GM18870 (cell line): ENCODE results near the gene ASPRV1.
"Not testable (repeated sequence)": the region's sequence is repeated elsewhere in the genome, so short reads cannot be mapped to it uniquely, and the experiment has no call there.

Source experiments
- ATAC-seq: cut with Tn5 transposase; IDR thresholded peaks from one replicate; pipeline ENCODE4 v1.9.1; 2021; ENCODE audit warnings: moderate library complexity; ENCODE audit not compliant: unreplicated experiment

ASPRV1 gene

DNA sequence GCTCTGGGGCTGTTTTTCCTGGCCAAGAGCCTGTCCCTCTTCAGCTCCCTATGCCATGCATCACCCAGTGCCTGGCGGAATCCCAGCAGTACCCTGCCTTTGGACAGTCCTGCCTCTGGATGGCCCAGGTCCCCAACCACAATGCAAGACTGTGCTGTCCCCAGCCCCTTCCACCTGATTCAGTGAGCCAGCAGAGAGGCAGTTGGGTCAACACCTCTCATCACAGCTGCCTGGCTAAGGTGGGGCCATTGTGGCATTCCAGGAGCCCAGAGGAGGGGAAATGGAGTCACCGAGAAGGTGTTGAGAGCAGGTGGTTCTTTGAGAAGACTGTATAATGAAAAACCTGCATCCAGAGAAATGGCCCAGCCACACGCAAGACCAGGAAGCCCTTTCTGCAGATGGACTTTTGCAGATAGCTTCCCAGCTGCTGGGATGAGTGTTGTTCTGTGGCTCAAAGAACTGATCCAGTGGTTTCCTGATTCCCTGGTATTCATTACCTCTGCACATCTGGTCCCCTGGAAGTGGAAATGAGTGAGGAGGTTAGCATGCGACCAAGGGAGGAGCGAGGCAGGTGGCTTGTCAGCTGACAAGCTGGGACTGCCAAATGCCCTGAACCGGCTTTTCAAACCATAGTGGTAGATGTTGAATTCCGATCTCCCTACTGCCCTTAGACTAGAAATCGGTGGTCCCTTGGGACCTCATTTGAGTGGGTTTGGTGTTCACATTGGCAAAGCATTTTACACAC lies 1.7 kb upstream of the ASPRV1 start:
- ATAC-seq: no peak

- ATAC-seq: no peak
Measured at GRCh38 chr2:69960821-69961220, 610 bp downstream of the ASPRV1 start.

GRCh38 chr2:69959425-69959824 lies 2.0 kb downstream of the ASPRV1 start:
- no peak for ATAC-seq

- ATAC-seq: no peak
Measured at GRCh38 chr2:69958480-69958879, 3.0 kb downstream of the ASPRV1 start.

- no peak for ATAC-seq
Measured at GRCh38 chr2:69957965-69958364, 3.5 kb downstream of the ASPRV1 start.

DNA sequence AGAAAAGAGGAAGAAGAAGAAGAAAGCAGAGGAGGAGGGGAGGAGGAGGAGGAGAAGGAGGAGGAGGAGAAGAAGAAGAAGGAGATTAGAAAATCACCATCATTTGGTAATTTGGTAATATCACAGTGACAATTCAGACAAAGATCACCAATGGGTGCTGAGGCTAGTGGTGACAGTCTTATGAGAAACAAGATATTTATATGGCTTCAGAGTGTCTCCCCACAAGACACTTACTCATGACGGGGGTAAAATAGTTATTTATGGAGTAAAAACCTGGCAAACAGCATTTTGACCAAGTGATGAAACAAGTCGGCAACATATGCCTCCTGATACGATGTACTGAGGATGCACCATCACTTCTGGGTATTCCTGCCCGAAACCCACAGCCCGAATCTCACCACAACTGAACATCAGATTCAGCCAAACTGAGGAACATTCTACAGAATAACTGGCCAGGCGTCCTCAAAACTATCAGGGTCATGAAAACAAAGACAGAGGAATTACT lies 4.9 kb downstream of the ASPRV1 start:
- ATAC-seq: no peak

GRCh38 chr2:69955029-69955428 lies 6.4 kb downstream of the ASPRV1 start:
- ATAC-seq: no peak

DNA sequence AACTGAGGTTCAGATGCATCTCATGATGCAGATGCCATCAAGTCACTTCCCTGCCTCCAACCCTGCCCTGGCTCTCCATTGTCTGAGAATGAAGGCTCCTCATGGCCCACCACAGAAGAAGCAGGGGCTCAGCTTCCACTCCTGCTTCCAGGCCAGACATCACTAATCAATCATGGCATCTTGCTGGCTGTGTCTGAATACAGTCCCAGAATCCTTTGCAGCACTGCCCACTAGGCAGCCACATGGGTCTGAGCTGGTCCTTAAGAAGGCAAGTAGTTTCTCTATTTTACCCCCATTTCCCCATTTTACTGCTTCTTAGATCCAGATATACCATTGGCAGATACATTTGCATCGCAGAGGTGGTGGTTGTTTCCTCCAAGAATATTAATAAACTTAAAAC lies 7.3 kb downstream of the ASPRV1 start:
- no peak for ATAC-seq

- no peak for ATAC-seq
Measured at GRCh38 chr2:69952336-69953115, 8.9 kb downstream of the ASPRV1 start.

DNA sequence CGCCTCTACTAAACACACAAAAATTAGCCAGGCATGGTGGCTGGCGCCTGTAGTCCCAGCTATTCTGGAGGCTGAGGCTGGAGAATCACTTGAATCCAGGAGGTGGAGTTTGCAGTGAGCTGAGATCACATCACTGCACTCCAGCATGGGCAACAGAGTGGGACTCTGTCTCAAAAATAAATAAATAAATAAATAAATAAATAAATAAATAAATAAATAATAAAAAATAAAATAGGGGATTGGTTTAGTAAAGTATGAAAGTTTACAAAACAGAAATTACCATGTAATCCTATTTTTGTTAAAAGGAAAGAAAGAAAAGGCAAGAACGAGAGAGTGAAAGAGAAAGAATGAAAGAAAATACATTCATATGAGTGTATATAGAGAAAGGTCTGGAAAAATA lies 10.8 kb downstream of the ASPRV1 start:
- ATAC-seq: not testable (repeated sequence)

- ATAC-seq: no peak
Measured at GRCh38 chr2:69950241-69950640, 11.2 kb downstream of the ASPRV1 start.

DNA sequence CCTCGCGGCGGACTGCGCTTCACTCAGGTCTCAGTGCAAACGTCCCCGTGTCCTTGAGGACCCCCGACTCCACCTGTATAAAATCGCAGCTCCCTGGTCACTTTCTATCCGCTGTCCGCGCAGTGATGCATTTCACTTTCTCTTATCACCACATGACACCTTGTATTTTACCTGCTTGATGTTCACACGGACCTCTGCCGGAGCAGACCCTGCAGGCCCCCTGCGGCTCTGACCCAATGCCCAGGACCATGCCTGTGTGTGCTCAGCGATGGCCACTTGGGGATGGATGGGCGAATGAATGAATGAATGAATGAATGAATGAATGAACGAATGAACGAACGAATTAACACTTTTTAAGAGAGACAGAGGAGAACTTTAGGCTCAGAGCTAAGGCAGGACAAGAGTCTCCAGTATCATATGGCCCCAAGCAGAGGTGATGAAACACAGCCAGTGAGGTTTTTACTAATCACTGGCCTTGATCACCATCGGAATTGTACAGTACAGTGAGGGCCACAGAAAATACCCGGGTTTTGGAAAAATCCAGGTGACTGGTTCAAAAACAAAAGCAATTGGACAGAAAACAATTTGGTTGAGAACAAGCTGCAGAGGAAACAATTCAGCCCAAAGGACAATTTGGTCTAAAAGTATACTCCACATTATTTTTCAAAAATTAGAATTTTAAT lies 12.3 kb downstream of the ASPRV1 start:
- ATAC-seq: no peak

DNA sequence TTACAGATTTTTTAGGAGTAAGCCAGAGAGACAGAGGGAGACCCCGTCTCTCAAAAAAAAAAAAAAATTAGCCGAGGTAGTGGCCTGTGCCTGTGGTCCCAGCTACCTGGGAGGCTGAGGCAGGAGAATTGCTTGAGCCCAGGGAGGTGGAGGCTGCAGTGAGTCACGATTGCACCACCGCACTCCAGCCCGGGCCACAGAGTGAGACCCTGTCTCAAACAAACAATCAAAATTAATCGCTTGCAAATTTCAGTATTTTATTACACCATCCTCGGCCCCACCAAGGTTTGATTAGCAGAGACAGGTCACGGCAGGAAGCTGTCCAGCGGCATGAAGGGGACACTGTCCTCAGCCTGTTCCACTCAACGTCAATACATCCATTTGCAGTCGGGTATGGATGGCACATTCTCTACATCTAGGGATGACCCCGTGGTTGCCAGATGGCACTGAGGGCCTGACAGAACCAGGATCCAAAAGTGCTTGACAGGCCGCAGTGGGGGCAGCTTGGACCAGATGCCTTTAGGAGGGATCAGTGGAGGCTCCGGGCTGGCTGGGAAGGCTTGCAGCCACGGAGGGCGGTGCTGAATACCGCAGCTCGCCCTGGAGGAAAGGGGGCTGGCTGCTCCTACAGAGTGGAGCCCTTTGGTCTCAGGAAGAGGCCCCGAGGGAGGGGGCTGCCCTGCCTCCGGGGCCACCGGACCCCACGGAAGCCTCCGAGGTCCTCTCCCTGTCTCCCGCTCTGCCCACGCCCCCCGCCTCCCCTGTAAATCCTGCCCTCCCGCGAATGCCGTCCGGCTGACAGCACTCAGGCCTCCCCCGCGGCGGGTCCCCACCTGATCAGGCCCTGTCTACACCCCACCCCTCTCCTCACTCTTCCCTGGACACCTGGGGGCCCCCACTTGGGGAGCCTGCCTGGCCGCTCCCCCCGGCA lies 13.1 kb downstream of the ASPRV1 start:
- no peak for ATAC-seq

DNA sequence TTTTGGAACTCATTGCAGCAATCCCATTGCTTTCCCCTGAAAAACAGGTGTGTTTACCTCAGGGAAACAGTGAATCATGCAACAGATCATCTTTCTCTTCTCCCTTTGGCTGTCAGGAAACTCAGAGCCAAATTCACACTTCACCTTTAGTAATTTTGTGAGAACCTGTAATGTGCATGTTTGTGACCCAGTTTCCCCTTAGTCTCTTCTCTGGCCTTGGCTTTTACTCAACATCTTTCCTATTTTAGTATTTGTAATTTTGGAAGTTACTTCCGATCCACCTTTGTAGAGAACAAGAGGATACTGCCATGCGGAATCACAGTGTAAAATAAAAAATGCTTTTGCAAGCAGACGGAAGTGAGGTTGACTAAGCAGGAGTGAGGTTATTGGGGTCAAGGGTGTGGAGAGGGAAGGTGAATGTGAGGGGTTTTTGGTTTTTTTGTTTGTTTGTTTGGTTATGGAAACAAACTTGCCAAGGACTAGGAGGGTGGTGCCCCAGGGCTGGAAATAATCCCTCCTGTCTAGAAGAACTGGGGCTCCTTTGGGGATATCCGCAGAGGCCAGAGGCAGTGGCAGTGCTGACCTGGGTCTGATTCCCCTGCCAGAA lies 14.0 kb downstream of the ASPRV1 start:
- no peak for ATAC-seq

GRCh38 chr2:69946351-69947324 lies 14.8 kb downstream of the ASPRV1 start:
- peak; percentile 85 for ATAC-seq

GRCh38 chr2:69945941-69946340 lies 15.5 kb downstream of the ASPRV1 start:
- no peak for ATAC-seq

GRCh38 chr2:69945441-69945840 lies 16.0 kb downstream of the ASPRV1 start:
- no peak for ATAC-seq

- ATAC-seq: no peak
Measured at GRCh38 chr2:69944756-69945155, 16.7 kb downstream of the ASPRV1 start.
